SK-N-MC (cell line): ENCODE measurements around the gene PTPA.
A peak's percentile ranks its signal among the peaks of the same experiment; 100 is the strongest.

Source experiments
- DNase-seq: peaks from one replicate; pipeline ENCODE4 v3.0.0-alpha.2; 2011; ENCODE audit warnings: low read depth, low spot score
- H3K27ac ChIP-seq: fragments of 200-600 bp; sonication (generic); 2 replicates; pipeline ENCODE4 v1.5.1; 2016; ENCODE audit warnings: mixed run types
- H3K36me3 ChIP-seq: fragments of 200-600 bp; sonication (generic); 2 replicates; pipeline ENCODE4 v1.6.1; 2017; ENCODE audit warnings: antibody characterized with exemption, low read length, mixed read lengths; ENCODE audit not compliant: insufficient read depth
- H3K4me3 ChIP-seq: fragments of 200-600 bp; sonication (generic); 2 replicates; pipeline ENCODE4 v1.5.1; 2016
- H3K9ac ChIP-seq: fragments of 200-600 bp; sonication (generic); 2 replicates; pipeline ENCODE4 v1.8.0; 2017; ENCODE audit warnings: mixed run types, mixed read lengths; ENCODE audit not compliant: insufficient read length
- H3K9me3 ChIP-seq: fragments of 200-600 bp; sonication (generic); 2 replicates; pipeline ENCODE4 v1.6.1; 2017; ENCODE audit warnings: low read depth, mild to moderate bottlenecking, antibody characterized with exemption, low read length, moderate library complexity, mixed read lengths
- EZH2 ChIP-seq: fragments of 200-600 bp; sonication (generic); IDR thresholded peaks from one replicate; pipeline ENCODE4 v1.6.1; 2017; ENCODE audit warnings: antibody characterized with exemption
- FOXP2 ChIP-seq: optimal IDR thresholded peaks from 2 replicates; pipeline ENCODE3; 2011; ENCODE audit warnings: mild to moderate bottlenecking, moderate library complexity; ENCODE audit not compliant: insufficient read depth; ENCODE audit errors: extremely low read length, control extremely low read depth
- POLR2AphosphoS5 ChIP-seq: IDR thresholded peaks from 2 replicates; pipeline ENCODE4 v1.6.1; 2012; ENCODE audit warnings: mild to moderate bottlenecking, low read depth, low read length, borderline replicate concordance

The PTPA gene

DNA sequence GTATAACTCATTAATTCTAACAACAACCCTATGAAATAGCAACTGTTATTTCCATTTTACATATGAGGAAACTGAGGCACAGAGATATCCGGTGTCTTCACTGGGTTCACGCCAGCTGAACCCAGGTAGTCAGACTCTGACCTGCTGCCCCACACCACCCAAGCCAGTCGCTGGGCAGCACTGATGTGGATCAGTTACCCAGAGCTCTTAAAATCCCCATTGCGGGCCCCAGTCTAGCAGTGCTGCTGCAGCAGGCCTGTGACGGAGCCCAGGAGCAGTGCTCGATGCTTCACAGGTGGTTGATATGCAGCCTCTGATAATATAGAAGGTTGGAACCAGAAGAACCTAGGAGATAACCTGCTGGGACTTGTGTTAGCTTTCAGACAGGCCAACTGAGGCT, 24.3 kb downstream of the PTPA start:
- Histone ChIP-seq H3K9ac (no peak overlapping the region), H3K4me3 (no peak overlapping the region), H3K27ac (no peak overlapping the region), H3K36me3 (peaks cover 17% of the 10 kb centered on the region), H3K9me3 (no peaks in the 10 kb centered on the region)
- TF ChIP-seq FOXP2: no peak
- TF ChIP-seq POLR2AphosphoS5: no peak
- no peak for TF ChIP-seq EZH2
- no peak for DNase-seq

- H3K9me3 ChIP-seq: no peaks in the 10 kb centered on the region
- no peak overlapping the region for H3K9ac ChIP-seq
- H3K4me3 ChIP-seq: no peak overlapping the region
- no peak overlapping the region for H3K27ac ChIP-seq
- H3K36me3 ChIP-seq: peaks cover 12% of the 10 kb centered on the region; the same call in 1 of the 2 replicates
- no peak for TF ChIP-seq FOXP2
- no peak for TF ChIP-seq EZH2
- TF ChIP-seq POLR2AphosphoS5: no peak
- DNase-seq: no peak
These were observed 25.3 kb downstream of the PTPA start for GRCh38 chr9:129136446-129137035.

GRCh38 chr9:129137292-129138143, 26.3 kb downstream of the PTPA start:
- TF ChIP-seq EZH2 (no peak), FOXP2 (no peak), POLR2AphosphoS5 (no peak)
- H3K36me3 ChIP-seq: peaks cover 15% of the 10 kb centered on the region
- no peaks in the 10 kb centered on the region for H3K9me3 ChIP-seq
- no peak overlapping the region for H3K27ac ChIP-seq
- no peak overlapping the region for H3K9ac ChIP-seq
- no peak overlapping the region for H3K4me3 ChIP-seq
- DNase-seq: no peak

DNA sequence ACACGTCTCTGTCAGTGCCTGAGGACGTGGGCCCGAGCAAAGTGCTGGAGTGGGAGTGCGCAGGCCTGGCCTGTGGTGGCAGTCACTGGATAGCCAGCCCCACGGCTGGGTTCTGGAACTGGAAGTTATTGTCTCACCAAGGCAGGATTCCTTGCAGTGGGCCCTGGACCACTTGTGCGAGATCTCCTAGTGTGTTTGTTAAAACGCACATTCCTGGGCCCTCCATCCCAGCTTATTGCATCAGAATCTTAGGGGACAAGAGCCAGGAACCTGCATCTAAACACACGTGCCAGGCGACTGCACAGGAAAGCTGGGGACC, 26.9 kb downstream of the PTPA start:
- no peak overlapping the region for H3K9ac ChIP-seq
- H3K36me3 ChIP-seq: peaks cover 18% of the 10 kb centered on the region
- H3K4me3 ChIP-seq: no peak overlapping the region
- TF ChIP-seq EZH2: no peak
- TF ChIP-seq POLR2AphosphoS5: no peak
- no peak for TF ChIP-seq FOXP2
- H3K9me3 ChIP-seq: no peaks in the 10 kb centered on the region
- H3K27ac ChIP-seq: 0 out of 2 replicates have a peak overlapping the region, but pooled peaks have one; percentile 26
- no peak for DNase-seq

GRCh38 chr9:129138476-129139232, 27.4 kb downstream of the PTPA start:
- Histone ChIP-seq H3K9me3 (no peaks in the 10 kb centered on the region), H3K4me3 (no peak overlapping the region), H3K36me3 (peaks cover 24% of the 10 kb centered on the region), H3K9ac (no peak overlapping the region), H3K27ac (peak overlapping the region; percentile 26)
- no peak for DNase-seq
- no peak for TF ChIP-seq EZH2
- TF ChIP-seq POLR2AphosphoS5: no peak
- TF ChIP-seq FOXP2: no peak

GRCh38 chr9:129139233-129139992, 28.2 kb downstream of the PTPA start:
- no peaks in the 10 kb centered on the region for H3K9me3 ChIP-seq
- TF ChIP-seq FOXP2 (no peak), POLR2AphosphoS5 (peak; percentile 13; the same call in 1 of the 2 replicates)
- H3K27ac ChIP-seq: peak overlapping the region; percentile 100
- H3K4me3 ChIP-seq: peak overlapping the region; percentile 74
- DNase-seq: peak; percentile 61
- H3K9ac ChIP-seq: peak overlapping the region; percentile 76
- peaks cover 29% of the 10 kb centered on the region for H3K36me3 ChIP-seq

GRCh38 chr9:129139993-129140396, 28.8 kb downstream of the PTPA start:
- Histone ChIP-seq H3K4me3 (peak overlapping the region; percentile 74), H3K9ac (peak overlapping the region; percentile 96), H3K27ac (peak overlapping the region; percentile 100), H3K36me3 (peaks cover 29% of the 10 kb centered on the region), H3K9me3 (no peaks in the 10 kb centered on the region)
- peak; percentile 99 for DNase-seq
- TF ChIP-seq POLR2AphosphoS5 (peak; percentile 82), FOXP2 (peak; percentile 41), EZH2 (no peak)
